Adrenal gland (tissue), 12 donors: ENCODE data around the gene MSH2. TPM values are rescaled to one million over a fixed set of nuclear protein-coding genes. Genes with fewer than 3 reads are reported as not detected.

Experiments used
- DNase-seq, 7 donors: peaks; one replicate each; pipeline ENCODE4 v3.0.0-alpha.2; 2019 to 2020
- H3K27ac ChIP-seq, 5 donors: fragments of 200-600 bp; sonication (generic) in 4 of 5; 1 replicate in 3 of 5; 2 replicates in 2 of 5; pipeline versions ENCODE4 v1.5.1 to v1.8.0; 2016 to 2020; ENCODE audit warnings: mild to moderate bottlenecking in 1 of 5
- H3K27me3 ChIP-seq: fragments of 200-600 bp; 2 replicates; pipeline ENCODE4 v1.8.0; 2021
- H3K36me3 ChIP-seq, 2 donors: fragments of 200-600 bp; replicated peaks in 1 of 2; 1 replicate in 1 of 2; 2 replicates in 1 of 2; pipeline versions ENCODE4 v1.5.1 to v1.8.0; 2018 to 2022
- H3K4me1 ChIP-seq, 2 donors: fragments of 200-600 bp; replicated peaks in 1 of 2; 1 replicate in 1 of 2; 2 replicates in 1 of 2; pipeline versions ENCODE4 v1.5.1 to v1.8.0; 2018 to 2021
- H3K4me3 ChIP-seq, 4 donors: fragments of 200-600 bp; sonication (generic) in 3 of 4; one replicate each; pipeline ENCODE4 v1.5.1; 2016 to 2018
- H3K9me3 ChIP-seq, 3 donors: fragments of 200-600 bp; sonication (generic) in 1 of 3; replicated peaks in 1 of 3; 1 replicate in 2 of 3; 2 replicates in 1 of 3; pipeline versions ENCODE4 v1.5.1 to v1.8.0; 2016 to 2021
- POLR2A ChIP-seq, 2 donors: fragments of 450-650 bp; IDR thresholded peaks; one replicate each; pipeline ENCODE4 v1.6.1; 2017; ENCODE audit warnings: antibody characterized with exemption in 2 of 2, mild to moderate bottlenecking in 2 of 2, moderate library complexity in 1 of 2
- WGBS, 4 donors: extraction: QIAGEN DNeasy Blood & Tissue Kit in 2 of 4; methylation state at CpG; one replicate each; pipeline versions ENCODE4 v1.1.5 to v1.1.7; 2013 to 2017; 5-methylcytosine and 5-hydroxymethylcytosine counted together
- intact Hi-C, 2 donors: fragments of 100-400 bp; cut with DNase I; formaldehyde crosslinking; loops; one replicate each; pipeline versions ENCODE4 v1.14.1 to v1.15.0; 2022 to 2023
- polyA plus RNA-seq, 3 donors: library from polyadenylated mRNA; stranded (reverse); fragments of 200-250 nt in 2 of 3; fragments of 350-450 nt in 1 of 3; fragmentation: Illumina TruSeq in 1 of 3; extraction: RNeasy Lipid Tissue Mini Kit (QIAGEN cat#74804) in 1 of 3; gene quantifications; one replicate each; pipeline ENCODE4 v1.2.3, GENCODE V29; 2013 to 2014
- total RNA-seq, 9 donors: library from RNA; depleted of rRNA in 4 of 9; stranded (reverse); fragments of >200 nt in 4 of 9; fragments of 120-200 nt in 1 of 9; fragmentation: NEBNext Ultra II Directional in 1 of 9; extraction: Animal tissue kit (Norgen Biotek cat#: 25700) in 1 of 9; gene quantifications; one replicate each; pipeline versions ENCODE4 v1.1.0 to v1.2.4, GENCODE V29; 2013 to 2023
- TF ChIP-seq, protein P1 (sequence below), 6 experiments: fragments of 450-650 bp in 4 of 6; fragments of 200-600 bp in 2 of 6; sonication (generic) in 1 of 6; IDR thresholded peaks; 1 replicate in 5 of 6; 2 replicates in 1 of 6; pipeline versions ENCODE4 v1.5.1 to v1.8.0; 2016 to 2021; ENCODE audit warnings: antibody characterized with exemption in 6 of 6, mild to moderate bottlenecking in 2 of 6, moderate library complexity in 1 of 6
- donor health status: healthy with polysubstance abuse.
- donor health status: Bipolar disorder and iron deficiency.
- donor health status: DM: yes; HTN: yes; CAD: no.
- donor health status: DM: no; HTN: no; CAD: no.
- donor health status: DM: no; HTN: no; CAD: no.
- donor health status: DM: yes; HTN: yes; CAD: no.

Gene MSH2
- total and polyA plus RNA-seq, 12 donors = 3.9 to 44.8 (median 11.9) TPM

DNA sequence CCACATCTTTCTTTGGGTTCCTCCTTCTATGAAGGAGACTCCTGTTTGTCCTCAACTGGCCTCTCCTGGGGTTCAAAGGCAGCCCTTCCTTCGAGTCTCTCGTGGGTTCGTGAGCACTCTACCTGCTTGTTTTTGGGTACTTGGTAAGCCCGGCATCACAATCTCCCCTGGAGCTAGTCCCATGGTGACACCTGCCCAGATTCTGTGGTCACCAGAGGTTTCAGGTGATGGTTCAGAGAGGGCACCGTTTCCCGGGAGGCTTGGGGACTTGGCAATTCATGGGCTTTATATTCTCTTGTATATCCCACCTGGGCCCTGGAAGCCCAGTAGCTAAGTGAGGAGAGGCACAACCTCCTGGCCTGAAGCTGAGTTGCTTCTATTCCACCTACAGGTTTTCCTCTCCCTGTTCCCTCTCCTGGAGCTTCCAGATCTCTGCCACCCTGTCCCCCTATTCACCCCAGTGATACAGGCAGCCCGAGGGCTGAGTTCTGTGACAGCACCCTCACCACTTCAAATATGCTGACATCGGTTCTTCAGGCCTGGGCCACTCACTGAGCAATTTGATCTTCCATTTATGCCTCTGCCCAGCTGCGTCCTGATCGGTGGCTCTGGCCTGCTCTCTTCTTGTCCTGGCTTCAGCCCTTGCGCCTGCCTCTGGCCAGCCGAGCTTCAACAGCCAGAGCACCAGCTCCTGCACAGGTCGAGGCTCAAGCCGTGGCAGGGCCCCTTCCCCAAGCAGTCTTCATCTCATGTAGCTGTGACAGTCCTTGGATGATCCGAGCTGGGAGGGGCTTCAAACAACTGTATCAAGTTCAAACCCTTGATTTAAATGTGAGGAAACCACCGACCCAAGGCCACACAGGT, 91.5 kb downstream of the MSH2 start:
- Histone ChIP-seq H3K9me3 (no peaks in the 10 kb centered on the region), H3K4me1 (no peaks in the 10 kb centered on the region), H3K27me3 (no peaks in the 10 kb centered on the region), H3K27ac (no peak overlapping the region), H3K36me3 (no peaks in the 10 kb centered on the region), H3K4me3 (no peak overlapping the region)
- intact Hi-C loops = no loop called here
- TF ChIP-seq POLR2A (IDR thresholded peaks at IDR 0.05) = no peak
- TF ChIP-seq, protein P1, sequence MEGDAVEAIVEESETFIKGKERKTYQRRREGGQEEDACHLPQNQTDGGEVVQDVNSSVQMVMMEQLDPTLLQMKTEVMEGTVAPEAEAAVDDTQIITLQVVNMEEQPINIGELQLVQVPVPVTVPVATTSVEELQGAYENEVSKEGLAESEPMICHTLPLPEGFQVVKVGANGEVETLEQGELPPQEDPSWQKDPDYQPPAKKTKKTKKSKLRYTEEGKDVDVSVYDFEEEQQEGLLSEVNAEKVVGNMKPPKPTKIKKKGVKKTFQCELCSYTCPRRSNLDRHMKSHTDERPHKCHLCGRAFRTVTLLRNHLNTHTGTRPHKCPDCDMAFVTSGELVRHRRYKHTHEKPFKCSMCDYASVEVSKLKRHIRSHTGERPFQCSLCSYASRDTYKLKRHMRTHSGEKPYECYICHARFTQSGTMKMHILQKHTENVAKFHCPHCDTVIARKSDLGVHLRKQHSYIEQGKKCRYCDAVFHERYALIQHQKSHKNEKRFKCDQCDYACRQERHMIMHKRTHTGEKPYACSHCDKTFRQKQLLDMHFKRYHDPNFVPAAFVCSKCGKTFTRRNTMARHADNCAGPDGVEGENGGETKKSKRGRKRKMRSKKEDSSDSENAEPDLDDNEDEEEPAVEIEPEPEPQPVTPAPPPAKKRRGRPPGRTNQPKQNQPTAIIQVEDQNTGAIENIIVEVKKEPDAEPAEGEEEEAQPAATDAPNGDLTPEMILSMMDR (IDR thresholded peaks at IDR 0.05) = no peak
- 84 to 88% (median 87%) methylated on average over 16 of the region's 16 CpGs for WGBS, 4 donors
- DNase-seq = no peak

DNA sequence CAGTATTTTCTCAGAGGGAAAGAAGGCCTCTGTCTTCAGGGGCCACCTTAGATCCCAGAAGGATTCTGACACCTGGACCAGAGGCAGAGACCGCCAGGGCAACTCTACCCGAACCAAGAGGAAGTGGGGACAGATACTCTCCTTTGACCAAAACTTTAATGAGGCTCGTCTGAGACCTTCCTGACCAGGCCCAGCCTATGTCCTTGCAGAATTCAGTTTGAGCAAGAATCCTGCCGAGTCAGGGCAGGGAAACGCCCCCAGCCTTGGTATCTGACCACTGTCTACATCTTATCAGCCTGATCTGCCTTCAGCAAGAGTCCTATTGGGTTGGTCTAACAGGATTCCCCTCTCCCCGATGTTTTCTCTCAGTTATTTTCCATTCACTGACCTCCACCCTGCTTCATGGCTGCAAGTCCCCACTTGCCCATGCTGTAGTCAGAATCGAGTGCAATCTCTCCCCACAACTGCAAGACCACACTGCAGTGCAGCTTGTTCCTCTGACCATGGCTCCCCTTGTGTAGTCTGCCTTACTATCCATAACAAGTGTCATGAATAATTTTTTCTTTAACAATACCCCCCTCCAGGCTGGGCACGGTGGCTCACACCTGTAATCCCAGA, 95.0 kb downstream of the MSH2 start:
- H3K27ac ChIP-seq = no peak overlapping the region
- H3K4me1 ChIP-seq = no peaks in the 10 kb centered on the region
- no peaks in the 10 kb centered on the region for H3K27me3 ChIP-seq
- no peak for DNase-seq
- WGBS, 4 donors = 70 to 84% (median 78%) methylated on average over 6 to 8 of the region's 8 CpGs
- H3K36me3 ChIP-seq = no peaks in the 10 kb centered on the region
- TF ChIP-seq POLR2A (IDR thresholded peaks at IDR 0.05) = no peak
- TF ChIP-seq, protein P1 (IDR thresholded peaks at IDR 0.05) = no peak
- H3K4me3 ChIP-seq = no peak overlapping the region
- H3K9me3 ChIP-seq = no peaks in the 10 kb centered on the region
- intact Hi-C loops = no loop called here

DNA sequence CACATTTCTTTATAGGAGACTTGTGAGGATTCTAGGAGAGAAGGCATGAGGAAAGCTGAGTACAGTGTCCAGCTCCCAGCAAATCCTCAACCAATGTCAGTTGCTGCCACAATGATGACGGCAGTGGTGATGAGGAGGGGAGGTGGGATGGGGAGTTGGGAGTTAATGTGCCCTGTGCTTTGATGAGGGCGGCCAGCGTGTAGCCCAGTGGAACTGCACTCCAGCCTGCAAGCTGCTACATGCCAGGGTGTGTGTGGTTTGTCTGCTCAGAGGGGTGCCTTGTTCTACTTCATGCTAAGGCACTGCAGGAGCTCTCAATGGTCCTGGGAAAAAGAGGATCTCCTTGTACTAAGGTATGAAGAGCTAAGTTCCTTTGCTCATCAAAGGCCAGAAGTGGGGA, 96.1 kb downstream of the MSH2 start:
- Histone ChIP-seq H3K4me1 (no peaks in the 10 kb centered on the region), H3K4me3 (no peak overlapping the region), H3K9me3 (no peaks in the 10 kb centered on the region), H3K36me3 (no peaks in the 10 kb centered on the region), H3K27ac (no peak overlapping the region), H3K27me3 (no peaks in the 10 kb centered on the region)
- 87 to 100% (median 92%) methylated on average over 2 to 3 of the region's 3 CpGs for WGBS, 4 donors
- DNase-seq = no peak
- intact Hi-C loops = no loop called here
- no peak for TF ChIP-seq POLR2A (IDR thresholded peaks at IDR 0.05)
- TF ChIP-seq, protein P1 (IDR thresholded peaks at IDR 0.05) = no peak

DNA sequence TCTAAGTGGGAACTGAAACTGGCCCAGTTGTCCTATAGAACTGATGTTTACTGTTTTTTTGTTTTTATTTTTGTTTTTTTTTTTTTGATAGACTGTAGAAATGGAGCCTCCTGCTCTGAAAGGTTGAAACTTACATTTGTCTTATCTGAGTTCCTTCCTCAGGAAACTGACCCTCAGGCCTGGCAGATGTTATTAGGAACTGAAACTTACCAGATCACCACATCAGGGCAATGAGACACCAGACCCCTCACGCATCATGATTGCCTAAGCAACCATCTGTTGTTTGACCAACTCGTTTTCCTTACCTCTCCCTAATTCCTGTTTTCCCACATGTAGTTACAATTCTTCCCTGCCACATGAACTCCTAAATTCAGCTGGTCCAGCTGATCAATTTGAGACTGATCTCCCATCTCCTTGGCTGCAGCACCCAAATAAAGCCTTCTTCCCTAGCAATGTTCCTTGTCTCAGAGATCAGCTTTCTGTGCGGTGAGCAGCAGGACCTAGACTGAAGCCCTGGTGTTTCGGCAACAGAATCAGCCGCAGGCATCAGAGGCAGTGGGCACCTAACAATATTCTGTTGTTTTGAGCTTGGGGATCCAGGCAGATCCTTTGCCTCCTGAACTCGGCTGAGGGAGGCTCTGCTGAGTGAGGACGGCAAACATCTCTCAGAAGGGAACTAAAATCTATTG, 96.8 kb downstream of the MSH2 start:
- no peak overlapping the region for H3K4me3 ChIP-seq
- DNase-seq = no peak
- no peaks in the 10 kb centered on the region for H3K27me3 ChIP-seq
- H3K27ac ChIP-seq = no peak overlapping the region
- WGBS, 4 donors = 76 to 94% (median 88%) methylated on average over 7 of the region's 7 CpGs
- H3K9me3 ChIP-seq = no peaks in the 10 kb centered on the region
- H3K4me1 ChIP-seq = no peaks in the 10 kb centered on the region
- intact Hi-C loops = no loop called here
- no peaks in the 10 kb centered on the region for H3K36me3 ChIP-seq
- TF ChIP-seq, protein P1 (IDR thresholded peaks at IDR 0.05) = no peak
- no peak for TF ChIP-seq POLR2A (IDR thresholded peaks at IDR 0.05)
